Immature natural killer cell (primary cell): ENCODE results near the gene NFATC1. TPM values are rescaled to one million over a fixed set of nuclear protein-coding genes. Genes with fewer than 3 reads are reported as not detected.

ENCODE experiments used
- DNase-seq, 3 donors: peaks; one replicate each; pipeline ENCODE4 v3.0.0; 2022; ENCODE audit warnings: mixed read lengths in 1 of 3
- H3K27ac Mint-ChIP-seq, 6 donors: one replicate each; pipeline ENCODE4 v1.8.0; 2020; ENCODE audit warnings: mixed read lengths in 6 of 6, mild to moderate bottlenecking in 5 of 6, inconsistent platforms in 4 of 6, moderate library complexity in 3 of 6
- H3K27me3 Mint-ChIP-seq, 3 donors: one replicate each; pipeline ENCODE4 v1.8.0; 2020 to 2021; ENCODE audit warnings: low read depth in 3 of 3, mild to moderate bottlenecking in 3 of 3, mixed read lengths in 3 of 3, moderate library complexity in 3 of 3, inconsistent platforms in 1 of 3
- H3K36me3 Mint-ChIP-seq, 3 donors: one replicate each; pipeline ENCODE4 v1.8.0; 2020; ENCODE audit warnings: mixed read lengths in 3 of 3, inconsistent platforms in 2 of 3, mild to moderate bottlenecking in 2 of 3
- H3K4me1 Mint-ChIP-seq, 2 donors: one replicate each; pipeline ENCODE4 v1.8.0; 2020; ENCODE audit warnings: inconsistent platforms in 2 of 2, mild to moderate bottlenecking in 2 of 2, mixed read lengths in 2 of 2, moderate library complexity in 1 of 2
- H3K4me3 Mint-ChIP-seq, 5 donors: one replicate each; pipeline ENCODE4 v1.8.0; 2020; ENCODE audit warnings: mild to moderate bottlenecking in 5 of 5, mixed read lengths in 5 of 5, inconsistent platforms in 3 of 5, moderate library complexity in 3 of 5
- H3K9me3 Mint-ChIP-seq, 6 donors: one replicate each; pipeline ENCODE4 v1.8.0; 2020; ENCODE audit warnings: mild to moderate bottlenecking in 6 of 6, mixed read lengths in 6 of 6, inconsistent platforms in 4 of 6, moderate library complexity in 3 of 6
- polyA plus RNA-seq, 3 donors: library from polyadenylated mRNA; unstranded; fragments of 300-500 nt; fragmentation: Illumina TruSeq; gene quantifications; one replicate each; pipeline ENCODE4 v1.2.3, GENCODE V29; 2021

NFATC1 gene
- polyA plus RNA-seq, 3 donors from 2014 or later = 3.1 to 17.6 (median 8.9) TPM

GRCh38 chr18:79545736-79546171, 150.0 kb downstream of the NFATC1 start:
- no peak for DNase-seq
- H3K27me3 Mint-ChIP-seq = peaks cover 0 to 5% (median 2%) of the 10 kb centered on the region in 3 donors

GRCh38 chr18:79546781-79547272, 151.1 kb downstream of the NFATC1 start:
- Mint-ChIP-seq H3K27me3 (peaks cover 0 to 5% (median 2%) of the 10 kb centered on the region in 3 donors), H3K27ac (no peak overlapping the region), H3K36me3 (no peaks in the 10 kb centered on the region), H3K9me3 (peaks cover 0 to 2% (median 0%) of the 10 kb centered on the region in 6 donors), H3K4me3 (no peak overlapping the region), H3K4me1 (no peaks in the 10 kb centered on the region)
- no peak for DNase-seq

More at GRCh38 chr18:79545736-79546171, 150.0 kb downstream of the NFATC1 start:
- H3K27ac Mint-ChIP-seq = no peak overlapping the region
- peaks cover 0 to 2% (median 0%) of the 10 kb centered on the region in 6 donors for H3K9me3 Mint-ChIP-seq
- H3K4me1 Mint-ChIP-seq = no peaks in the 10 kb centered on the region
- no peak overlapping the region for H3K4me3 Mint-ChIP-seq
- no peaks in the 10 kb centered on the region for H3K36me3 Mint-ChIP-seq

GRCh38 chr18:79547413-79548076, 151.8 kb downstream of the NFATC1 start:
- no peak for DNase-seq
- Mint-ChIP-seq H3K27ac (no peak overlapping the region), H3K4me1 (no peaks in the 10 kb centered on the region), H3K9me3 (peaks cover 0 to 1% (median 0%) of the 10 kb centered on the region in 6 donors), H3K4me3 (no peak overlapping the region), H3K36me3 (no peaks in the 10 kb centered on the region), H3K27me3 (peaks cover 0 to 2% (median under 1%) of the 10 kb centered on the region in 3 donors)

- no peak for DNase-seq
- Mint-ChIP-seq H3K4me3 (no peak overlapping the region), H3K27ac (no peak overlapping the region), H3K27me3 (peaks cover 0 to 2% (median 0%) of the 10 kb centered on the region in 3 donors), H3K36me3 (no peaks in the 10 kb centered on the region), H3K9me3 (no peaks in the 10 kb centered on the region), H3K4me1 (no peaks in the 10 kb centered on the region)
Observed at GRCh38 chr18:79548077-79548450, 152.3 kb downstream of the NFATC1 start.

GRCh38 chr18:79548621-79548985, 152.9 kb downstream of the NFATC1 start:
- no peak overlapping the region for H3K27ac Mint-ChIP-seq
- DNase-seq = no peak
- no peaks in the 10 kb centered on the region for H3K36me3 Mint-ChIP-seq
- no peak overlapping the region for H3K4me3 Mint-ChIP-seq
- H3K9me3 Mint-ChIP-seq = no peaks in the 10 kb centered on the region
- H3K4me1 Mint-ChIP-seq = no peaks in the 10 kb centered on the region
- H3K27me3 Mint-ChIP-seq = peaks cover 0 to 3% (median 0%) of the 10 kb centered on the region in 3 donors

GRCh38 chr18:79548986-79549637, 153.4 kb downstream of the NFATC1 start:
- no peaks in the 10 kb centered on the region for H3K9me3 Mint-ChIP-seq
- no peak for DNase-seq
- no peaks in the 10 kb centered on the region for H3K36me3 Mint-ChIP-seq
- H3K27me3 Mint-ChIP-seq = peaks cover 0 to 3% (median 0%) of the 10 kb centered on the region in 3 donors
- no peaks in the 10 kb centered on the region for H3K4me1 Mint-ChIP-seq
- no peak overlapping the region for H3K4me3 Mint-ChIP-seq
- H3K27ac Mint-ChIP-seq = no peak overlapping the region

- Mint-ChIP-seq H3K27me3 (peaks cover 0 to 3% (median 0%) of the 10 kb centered on the region in 3 donors), H3K4me1 (no peaks in the 10 kb centered on the region)
Observed at GRCh38 chr18:79549638-79550000, 153.9 kb downstream of the NFATC1 start.

GRCh38 chr18:79552140-79552631, 156.5 kb downstream of the NFATC1 start:
- Mint-ChIP-seq H3K4me3 (no peak overlapping the region), H3K36me3 (no peaks in the 10 kb centered on the region), H3K27me3 (peaks cover 0 to 4% (median 0%) of the 10 kb centered on the region in 3 donors), H3K4me1 (no peaks in the 10 kb centered on the region), H3K9me3 (no peaks in the 10 kb centered on the region), H3K27ac (no peak overlapping the region)
- no peak for DNase-seq

More at GRCh38 chr18:79549638-79550000, 153.9 kb downstream of the NFATC1 start:
- Mint-ChIP-seq H3K4me3 (no peak overlapping the region), H3K9me3 (no peaks in the 10 kb centered on the region), H3K36me3 (no peaks in the 10 kb centered on the region), H3K27ac (no peak overlapping the region)
- no peak for DNase-seq

GRCh38 chr18:79552696-79553095, 157.0 kb downstream of the NFATC1 start:
- Mint-ChIP-seq H3K27me3 (peaks cover 0 to 4% (median 0%) of the 10 kb centered on the region in 3 donors), H3K36me3 (no peaks in the 10 kb centered on the region), H3K4me1 (no peaks in the 10 kb centered on the region), H3K9me3 (no peaks in the 10 kb centered on the region), H3K27ac (no peak overlapping the region), H3K4me3 (no peak overlapping the region)
- no peak for DNase-seq

GRCh38 chr18:79553154-79553553, 157.4 kb downstream of the NFATC1 start:
- DNase-seq = no peak
- Mint-ChIP-seq H3K4me1 (no peaks in the 10 kb centered on the region), H3K9me3 (no peaks in the 10 kb centered on the region), H3K4me3 (no peak overlapping the region), H3K27ac (no peak overlapping the region), H3K27me3 (peaks cover 0 to 4% (median 0%) of the 10 kb centered on the region in 3 donors), H3K36me3 (no peaks in the 10 kb centered on the region)

GRCh38 chr18:79553696-79554095, 158.0 kb downstream of the NFATC1 start:
- Mint-ChIP-seq H3K4me1 (no peaks in the 10 kb centered on the region), H3K27ac (no peak overlapping the region), H3K4me3 (no peak overlapping the region), H3K36me3 (no peaks in the 10 kb centered on the region), H3K9me3 (no peaks in the 10 kb centered on the region), H3K27me3 (peaks cover 0 to 4% (median 0%) of the 10 kb centered on the region in 3 donors)
- DNase-seq = no peak

GRCh38 chr18:79554321-79554720, 158.6 kb downstream of the NFATC1 start:
- no peak overlapping the region for H3K4me3 Mint-ChIP-seq
- H3K36me3 Mint-ChIP-seq = no peaks in the 10 kb centered on the region
- H3K27ac Mint-ChIP-seq = no peak overlapping the region
- no peaks in the 10 kb centered on the region for H3K4me1 Mint-ChIP-seq
- no peaks in the 10 kb centered on the region for H3K9me3 Mint-ChIP-seq
- peaks cover 0 to 4% (median 0%) of the 10 kb centered on the region in 3 donors for H3K27me3 Mint-ChIP-seq
- DNase-seq = no peak

GRCh38 chr18:79554945-79555645, 159.4 kb downstream of the NFATC1 start:
- Mint-ChIP-seq H3K4me3 (no peak overlapping the region), H3K27me3 (peaks cover 0 to 4% (median 0%) of the 10 kb centered on the region in 3 donors), H3K36me3 (no peaks in the 10 kb centered on the region), H3K9me3 (no peaks in the 10 kb centered on the region), H3K4me1 (no peaks in the 10 kb centered on the region), H3K27ac (no peak overlapping the region)
- DNase-seq = no peak

GRCh38 chr18:79555885-79556284, 160.2 kb downstream of the NFATC1 start:
- H3K9me3 Mint-ChIP-seq = no peaks in the 10 kb centered on the region

More at GRCh38 chr18:79555885-79556284, 160.2 kb downstream of the NFATC1 start:
- Mint-ChIP-seq H3K27ac (no peak overlapping the region), H3K27me3 (peaks cover 0 to 4% (median 0%) of the 10 kb centered on the region in 3 donors), H3K4me1 (no peaks in the 10 kb centered on the region), H3K36me3 (no peaks in the 10 kb centered on the region), H3K4me3 (no peak overlapping the region)
- no peak for DNase-seq
